ENCODE results near the gene SWI5. TPM values are rescaled to one million over a fixed set of nuclear protein-coding genes. Genes with fewer than 3 reads are reported as not detected.

Gene SWI5
- total RNA-seq, 4 donors from 2014 or later = 16.2 to 26.6 (median 21.0) TPM

- Histone ChIP-seq H3K9me3 (no peaks in the 10 kb centered on the region), H3K4me3 (no peak overlapping the region), H3K4me1 (peaks cover 0 to 6% (median 0%) of the 10 kb centered on the region in 4 donors), H3K36me3 (peaks cover 56 to 81% (median 76%) of the 10 kb centered on the region in 4 donors), H3K27ac (replicated peaks in 1 of 4) (no peak overlapping the region), H3K27me3 (no peaks in the 10 kb centered on the region)
- no peak for DNase-seq (ENCODE audit: extremely low spot score)
- intact Hi-C loops (cut with DNase I) = no loop called here
- no peak for TF ChIP-seq EP300 (IDR thresholded peaks at IDR 0.05)
- TF ChIP-seq POLR2AphosphoS5 (IDR thresholded peaks at IDR 0.05) = no peak
- no peak for TF ChIP-seq POLR2A (IDR thresholded peaks at IDR 0.05; ENCODE audit: low read depth)
- 84% methylated on average over 6 of the region's 6 CpGs for WGBS
Observed at GRCh38 chr9:128258326-128258725, 17.8 kb upstream of the SWI5 start.

- WGBS = 94% methylated on average over 3 of the region's 9 CpGs
- H3K27me3 ChIP-seq = no peaks in the 10 kb centered on the region
- TF ChIP-seq EP300 (IDR thresholded peaks at IDR 0.05) (no peak), POLR2AphosphoS5 (IDR thresholded peaks at IDR 0.05) (no peak), POLR2A (IDR thresholded peaks at IDR 0.05; ENCODE audit: low read depth) (no peak), CTCF (IDR thresholded peaks at IDR 0.05) (no peak)
- no peak for DNase-seq (ENCODE audit: extremely low spot score)
- no peak overlapping the region for H3K27ac ChIP-seq (replicated peaks in 1 of 4)
- no peak overlapping the region for H3K4me3 ChIP-seq
- H3K9me3 ChIP-seq = no peaks in the 10 kb centered on the region
- peaks cover 56 to 86% (median 78%) of the 10 kb centered on the region in 4 donors for H3K36me3 ChIP-seq
- peaks cover 0 to 6% (median 0%) of the 10 kb centered on the region in 4 donors for H3K4me1 ChIP-seq
- intact Hi-C loops (cut with DNase I) = no loop called here
Observed at GRCh38 chr9:128259156-128259555, 16.9 kb upstream of the SWI5 start.

- Histone ChIP-seq H3K4me3 (no peak overlapping the region), H3K4me1 (peaks cover 0 to 4% (median 0%) of the 10 kb centered on the region in 4 donors), H3K27me3 (no peaks in the 10 kb centered on the region), H3K9me3 (no peaks in the 10 kb centered on the region), H3K27ac (replicated peaks in 1 of 4) (no peak overlapping the region), H3K36me3 (peaks cover 60 to 98% (median 90%) of the 10 kb centered on the region in 4 donors)
- TF ChIP-seq POLR2AphosphoS5 (IDR thresholded peaks at IDR 0.05) = no peak
- no peak for TF ChIP-seq CTCF (IDR thresholded peaks at IDR 0.05)
- TF ChIP-seq EP300 (IDR thresholded peaks at IDR 0.05) = no peak
- TF ChIP-seq POLR2A (IDR thresholded peaks at IDR 0.05; ENCODE audit: low read depth) = no peak
- 93% methylated on average over 9 of the region's 17 CpGs for WGBS
- intact Hi-C loops (cut with DNase I) = no loop called here
- DNase-seq (ENCODE audit: extremely low spot score) = no peak
Observed at GRCh38 chr9:128260340-128260739, 15.7 kb upstream of the SWI5 start.

GRCh38 chr9:128262687-128263086 lies 13.4 kb upstream of the SWI5 start:
- Histone ChIP-seq H3K4me1 (no peaks in the 10 kb centered on the region), H3K27ac (replicated peaks in 1 of 4) (no peak overlapping the region), H3K4me3 (no peak overlapping the region), H3K36me3 (peaks cover 64 to 99% (median 95%) of the 10 kb centered on the region in 4 donors), H3K27me3 (no peaks in the 10 kb centered on the region), H3K9me3 (no peaks in the 10 kb centered on the region)
- intact Hi-C loops (cut with DNase I) = no loop called here
- 65% methylated on average over 4 of the region's 4 CpGs for WGBS
- TF ChIP-seq CTCF (IDR thresholded peaks at IDR 0.05) (no peak), POLR2AphosphoS5 (IDR thresholded peaks at IDR 0.05) (no peak), POLR2A (IDR thresholded peaks at IDR 0.05; ENCODE audit: low read depth) (no peak), EP300 (IDR thresholded peaks at IDR 0.05) (no peak)
- DNase-seq (ENCODE audit: extremely low spot score) = no peak

GRCh38 chr9:128265348-128265847 lies 10.7 kb upstream of the SWI5 start:
- Histone ChIP-seq H3K9me3 (no peaks in the 10 kb centered on the region), H3K36me3 (peaks cover 43 to 98% (median 85%) of the 10 kb centered on the region in 4 donors), H3K27me3 (no peaks in the 10 kb centered on the region), H3K4me1 (no peaks in the 10 kb centered on the region), H3K27ac (replicated peaks in 1 of 4) (no peak overlapping the region), H3K4me3 (no peak overlapping the region)
- intact Hi-C loops (cut with DNase I) = no loop called here
- TF ChIP-seq POLR2A (IDR thresholded peaks at IDR 0.05; ENCODE audit: low read depth) = no peak
- TF ChIP-seq POLR2AphosphoS5 (IDR thresholded peaks at IDR 0.05) = no peak
- no peak for TF ChIP-seq CTCF (IDR thresholded peaks at IDR 0.05)
- no peak for TF ChIP-seq EP300 (IDR thresholded peaks at IDR 0.05)
- DNase-seq (ENCODE audit: extremely low spot score) = no peak
- 97% methylated on average over 6 of the region's 10 CpGs for WGBS
